SIG-M5 treated with dmso at 0.1 percent for 504 hours (cell line): ENCODE results near the gene EPN3.
A peak's percentile ranks its signal among the peaks of the same experiment; 100 is the strongest.

ENCODE experiments used
- DNase-seq: peaks from one replicate; lab custom pipeline; 2025; ENCODE audit not compliant: unreplicated experiment; lab: John Stamatoyannopoulos, UW

The EPN3 gene

DNA sequence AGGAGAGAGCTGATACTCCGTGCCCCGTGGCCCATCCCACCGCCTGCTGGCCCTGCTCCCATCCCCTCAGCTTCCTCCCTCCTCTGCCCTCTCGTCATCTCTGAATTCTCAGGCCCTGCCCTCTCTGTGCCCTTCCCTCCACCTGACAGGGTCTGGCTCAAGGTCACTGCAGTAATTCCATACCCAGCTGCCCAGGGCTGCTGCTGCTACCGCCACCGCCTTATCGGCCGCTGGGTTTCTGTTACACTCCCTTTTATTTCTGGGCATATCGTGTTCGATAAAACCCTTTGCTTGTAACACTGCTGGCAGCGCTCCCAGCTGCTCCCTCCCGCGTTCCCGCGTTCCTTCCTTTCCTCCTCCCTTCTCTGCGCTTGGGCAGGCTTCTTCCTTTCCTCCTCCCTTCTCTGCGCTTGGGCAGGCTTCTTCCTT lies 1.2 kb downstream of the EPN3 start:
- no peak for DNase-seq

DNA sequence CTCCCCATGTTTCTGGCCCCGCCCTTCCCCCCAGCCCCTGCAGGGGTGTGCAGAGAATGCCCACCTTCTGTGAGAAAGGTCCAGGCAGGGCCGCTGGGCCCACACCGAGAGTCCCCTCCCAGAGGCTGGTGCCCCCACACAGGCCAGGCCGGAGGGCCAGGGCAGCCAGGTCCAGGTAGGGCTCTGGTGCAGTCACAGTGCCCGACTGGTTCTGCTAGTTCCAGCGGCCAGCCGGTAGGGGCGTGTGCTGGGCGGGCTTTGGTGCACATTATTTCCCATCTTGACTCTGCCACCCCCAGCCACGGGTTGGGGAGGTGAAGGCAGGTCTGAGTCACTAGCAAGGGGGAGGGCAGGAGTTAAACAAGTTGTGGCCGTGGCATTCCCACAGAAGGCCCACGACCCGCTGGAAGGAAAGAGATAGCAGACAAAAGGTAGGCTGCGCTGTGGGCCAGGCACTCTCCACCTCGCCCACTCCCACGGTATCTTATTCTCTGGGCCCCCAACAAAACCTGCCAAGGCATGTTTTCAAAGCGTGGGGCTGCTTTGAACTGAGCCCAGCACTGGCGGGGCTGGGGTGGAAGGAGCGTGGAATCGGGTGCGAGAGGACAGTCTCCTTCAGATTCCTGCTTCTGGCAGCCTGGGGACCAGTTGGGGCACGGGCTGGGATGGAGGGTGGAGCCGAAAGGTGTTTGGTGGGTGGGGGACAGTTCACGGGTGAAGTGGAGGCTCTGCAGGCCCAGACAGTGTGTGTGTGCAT lies 1.9 kb downstream of the EPN3 start:
- peak; percentile 28 for DNase-seq

- no peak for DNase-seq
These were observed 2.4 kb downstream of the EPN3 start for GRCh38 chr17:50534979-50535326.

DNA sequence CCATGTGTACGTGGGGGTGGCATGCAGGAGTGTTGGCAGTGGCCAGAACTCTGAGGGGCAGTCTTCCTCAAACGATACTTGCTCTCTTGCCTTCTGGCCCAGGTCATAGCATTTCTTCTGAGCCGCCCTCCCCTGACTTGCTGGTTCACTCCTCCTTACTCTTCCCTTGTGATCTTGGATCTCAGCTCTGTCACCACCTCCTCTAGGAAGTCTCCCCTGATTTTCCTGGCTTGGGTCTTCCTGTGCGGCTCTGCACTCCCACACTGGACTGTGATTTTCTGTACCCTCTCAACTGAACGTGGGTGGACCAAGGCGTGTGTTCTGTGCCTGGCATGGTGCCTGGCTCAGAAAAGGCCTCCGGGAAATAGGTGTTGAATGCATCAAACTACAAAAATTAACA lies 2.9 kb downstream of the EPN3 start:
- no peak for DNase-seq

DNA sequence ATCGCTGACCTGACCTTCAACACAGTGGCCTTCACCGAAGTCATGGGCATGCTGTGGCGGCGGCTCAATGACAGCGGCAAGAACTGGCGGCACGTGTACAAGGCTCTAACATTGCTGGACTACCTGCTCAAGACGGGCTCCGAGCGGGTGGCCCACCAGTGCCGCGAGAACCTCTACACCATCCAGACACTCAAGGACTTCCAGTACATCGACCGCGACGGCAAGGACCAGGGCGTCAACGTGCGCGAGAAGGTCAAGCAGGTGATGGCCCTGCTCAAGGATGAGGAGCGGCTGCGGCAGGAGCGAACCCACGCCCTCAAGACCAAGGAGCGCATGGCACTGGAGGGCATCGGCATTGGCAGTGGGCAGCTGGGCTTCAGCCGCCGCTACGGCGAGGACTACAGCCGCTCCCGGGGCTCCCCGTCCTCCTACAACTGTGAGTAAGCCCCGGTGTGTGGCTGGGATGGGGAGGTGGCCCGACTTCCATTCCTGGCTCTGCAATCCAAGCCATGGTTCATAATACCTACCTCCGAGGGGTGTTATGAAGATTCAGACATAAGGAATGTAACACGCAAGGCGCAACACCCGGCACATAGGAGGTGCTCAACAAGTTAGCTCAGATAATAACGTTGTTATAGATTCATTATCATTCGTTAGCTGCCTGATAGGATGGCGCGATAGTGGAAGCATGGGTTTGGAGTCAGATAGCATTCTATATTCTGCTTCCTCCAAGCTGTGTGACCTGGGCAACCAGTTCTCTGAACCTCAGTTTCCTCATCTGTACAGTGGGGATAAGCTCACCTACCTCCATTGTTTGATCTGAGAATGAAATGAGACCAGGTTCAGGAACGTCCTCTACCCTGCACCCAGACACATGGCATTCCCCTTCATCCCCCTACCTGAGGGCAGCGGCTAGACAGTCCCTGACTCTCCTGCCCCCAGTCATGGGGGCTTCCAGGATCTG lies 4.4 kb downstream of the EPN3 start:
- DNase-seq: peak; percentile 57

- no peak for DNase-seq
These were observed 5.4 kb downstream of the EPN3 start for GRCh38 chr17:50537721-50538548.

DNA sequence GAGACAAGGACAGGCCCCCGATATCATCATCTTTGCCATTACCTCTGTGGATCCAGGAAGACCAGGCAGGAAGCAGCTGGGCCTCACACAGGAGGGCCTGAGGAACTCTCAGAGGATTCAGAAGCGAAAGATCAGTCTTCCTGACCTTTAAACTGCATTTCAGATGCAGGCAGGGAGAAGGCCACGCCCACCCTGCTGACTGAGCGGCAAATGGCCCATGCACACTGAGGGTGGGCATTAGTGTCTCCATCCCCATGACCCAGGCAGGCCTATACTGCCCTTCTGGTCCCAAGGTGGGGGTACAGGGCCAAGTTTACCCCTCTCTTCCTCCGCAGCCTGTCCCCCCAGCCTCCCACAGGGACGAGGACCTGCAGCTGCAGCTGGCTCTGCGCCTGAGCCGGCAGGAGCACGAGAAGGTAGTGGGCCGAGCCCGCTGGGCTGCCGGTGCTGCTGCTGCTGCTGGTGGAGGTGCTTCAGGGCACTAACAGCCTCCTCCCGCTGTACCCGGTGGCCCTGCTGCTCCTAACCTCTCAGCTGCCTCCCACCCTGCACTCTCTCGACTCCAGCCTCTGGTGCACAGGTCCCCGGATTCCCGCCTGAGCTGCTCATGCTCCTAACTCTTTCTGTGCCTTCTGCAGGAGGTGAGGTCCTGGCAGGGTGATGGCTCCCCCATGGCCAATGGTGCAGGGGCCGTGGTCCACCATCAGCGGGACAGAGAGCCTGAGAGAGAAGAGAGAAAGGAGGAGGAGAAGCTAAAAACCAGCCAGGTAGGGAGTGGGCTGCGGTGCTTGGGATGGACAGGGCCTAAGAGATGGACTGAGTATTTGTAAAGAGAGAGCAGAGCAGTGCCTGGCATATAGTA lies 6.2 kb downstream of the EPN3 start:
- no peak for DNase-seq

GRCh38 chr17:50539762-50540559 lies 7.4 kb downstream of the EPN3 start:
- DNase-seq: no peak

- no peak for DNase-seq
These were observed 8.2 kb downstream of the EPN3 start for GRCh38 chr17:50540560-50541401.

DNA sequence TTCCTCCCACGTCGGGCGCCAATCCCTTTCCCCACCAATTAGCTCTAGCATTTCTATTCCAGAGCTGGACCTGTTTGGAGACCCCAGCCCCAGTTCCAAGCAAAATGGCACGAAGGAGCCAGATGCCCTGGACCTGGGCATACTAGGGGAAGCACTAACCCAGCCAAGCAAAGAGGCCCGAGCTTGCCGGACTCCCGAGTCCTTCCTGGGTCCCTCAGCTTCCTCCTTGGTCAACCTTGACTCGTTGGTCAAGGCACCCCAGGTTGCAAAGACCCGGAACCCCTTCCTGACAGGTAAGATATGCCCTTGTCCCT lies 8.8 kb downstream of the EPN3 start:
- no peak for DNase-seq

- peak; percentile 45 for DNase-seq
These were observed 9.5 kb downstream of the EPN3 start for GRCh38 chr17:50541716-50542688.

GRCh38 chr17:50542795-50543774 lies 10.6 kb downstream of the EPN3 start:
- peak; percentile 27 for DNase-seq

- no peak for DNase-seq
These were observed 12.0 kb downstream of the EPN3 start for GRCh38 chr17:50544516-50544915.

- no peak for DNase-seq
These were observed 12.8 kb downstream of the EPN3 start for GRCh38 chr17:50545311-50545710.

- no peak for DNase-seq
These were observed 14.1 kb downstream of the EPN3 start for GRCh38 chr17:50546701-50547034.

- peak; percentile 91 for DNase-seq
These were observed 14.7 kb downstream of the EPN3 start, which contains the start of gene SPATA20 for GRCh38 chr17:50547035-50547735. Gene SPATA20, plus strand, starts transcription at chr17:50547174. Its CDS starts 35 bp downstream, at chr17:50547209.
